Neutrophil (primary cell): Measurements from ENCODE around the gene TMPRSS11F.

Experiments used
- H3K27ac ChIP-seq: fragments of 200-600 bp; sonication (generic); 2 replicates; pipeline ENCODE4 v1.5.1; 2016; ENCODE audit warnings: mild to moderate bottlenecking, moderate library complexity
- H3K27me3 ChIP-seq: fragments of 200-600 bp; sonication (generic); 2 replicates; pipeline ENCODE4 v1.6.0; 2016; ENCODE audit warnings: mild to moderate bottlenecking
- H3K36me3 ChIP-seq: fragments of 200-600 bp; sonication (generic); 2 replicates; pipeline ENCODE4 v1.5.1; 2017
- H3K4me1 ChIP-seq, 2 experiments: fragments of 200-600 bp in 1 of 2; sonication (generic) in 1 of 2; 1 replicate in 1 of 2; 2 replicates in 1 of 2; pipeline versions ENCODE4 v1.5.1 to v1.6.1; 2013 to 2016; ENCODE audit warnings: low read depth in 1 of 2, low read length in 1 of 2, mild to moderate bottlenecking in 1 of 2, moderate library complexity in 1 of 2; ENCODE audit not compliant: control insufficient read depth in 1 of 2, insufficient read depth in 1 of 2
- H3K4me3 ChIP-seq, 2 experiments: fragments of 200-600 bp in 1 of 2; sonication (generic) in 1 of 2; 1 replicate in 1 of 2; 2 replicates in 1 of 2; pipeline ENCODE4 v1.5.1; 2013 to 2016; ENCODE audit warnings: low read depth in 1 of 2, low read length in 1 of 2, mild to moderate bottlenecking in 1 of 2, moderate library complexity in 1 of 2
- H3K9me3 ChIP-seq: fragments of 200-600 bp; sonication (generic); 2 replicates; pipeline ENCODE4 v1.5.1; 2016
- CTCF ChIP-seq: fragments of 200-600 bp; sonication (generic); IDR thresholded peaks from 2 replicates; pipeline ENCODE4 v1.5.1; 2016; ENCODE audit warnings: antibody characterized with exemption

TMPRSS11F gene

GRCh38 chr4:68147079-68147478, 17.4 kb upstream of the TMPRSS11F start:
- no peaks in the 10 kb centered on the region for H3K4me1 ChIP-seq
- H3K27me3 ChIP-seq: no peaks in the 10 kb centered on the region
- H3K27ac ChIP-seq: no peak overlapping the region
- no peak for TF ChIP-seq CTCF
- H3K9me3 ChIP-seq: no peaks in the 10 kb centered on the region
- H3K4me3 ChIP-seq: no peak overlapping the region
- H3K36me3 ChIP-seq: no peaks in the 10 kb centered on the region

GRCh38 chr4:68145261-68145660, 15.6 kb upstream of the TMPRSS11F start:
- H3K4me3 ChIP-seq: no peak overlapping the region
- H3K4me1 ChIP-seq: no peaks in the 10 kb centered on the region
- no peaks in the 10 kb centered on the region for H3K36me3 ChIP-seq
- H3K27me3 ChIP-seq: no peaks in the 10 kb centered on the region
- TF ChIP-seq CTCF: no peak
- H3K9me3 ChIP-seq: no peaks in the 10 kb centered on the region
- H3K27ac ChIP-seq: no peak overlapping the region

- no peaks in the 10 kb centered on the region for H3K27me3 ChIP-seq
- no peak for TF ChIP-seq CTCF
- no peak overlapping the region for H3K4me3 ChIP-seq
These were observed 12.2 kb upstream of the TMPRSS11F start for GRCh38 chr4:68141852-68142251.

GRCh38 chr4:68132342-68132741, 2.7 kb upstream of the TMPRSS11F start:
- no peak overlapping the region for H3K27ac ChIP-seq
- H3K27me3 ChIP-seq: no peaks in the 10 kb centered on the region
- no peak overlapping the region for H3K4me3 ChIP-seq
- H3K9me3 ChIP-seq: no peaks in the 10 kb centered on the region
- no peaks in the 10 kb centered on the region for H3K36me3 ChIP-seq
- TF ChIP-seq CTCF: no peak
- H3K4me1 ChIP-seq: no peaks in the 10 kb centered on the region

More at GRCh38 chr4:68141852-68142251, 12.2 kb upstream of the TMPRSS11F start:
- Histone ChIP-seq H3K4me1 (no peaks in the 10 kb centered on the region), H3K9me3 (no peaks in the 10 kb centered on the region), H3K36me3 (no peaks in the 10 kb centered on the region), H3K27ac (no peak overlapping the region)

GRCh38 chr4:68124262-68124661, 5.4 kb downstream of the TMPRSS11F start:
- H3K27me3 ChIP-seq: no peaks in the 10 kb centered on the region
- no peaks in the 10 kb centered on the region for H3K9me3 ChIP-seq
- H3K36me3 ChIP-seq: no peaks in the 10 kb centered on the region
- H3K4me1 ChIP-seq: no peaks in the 10 kb centered on the region
- H3K27ac ChIP-seq: no peak overlapping the region
- TF ChIP-seq CTCF: no peak
- no peak overlapping the region for H3K4me3 ChIP-seq

DNA sequence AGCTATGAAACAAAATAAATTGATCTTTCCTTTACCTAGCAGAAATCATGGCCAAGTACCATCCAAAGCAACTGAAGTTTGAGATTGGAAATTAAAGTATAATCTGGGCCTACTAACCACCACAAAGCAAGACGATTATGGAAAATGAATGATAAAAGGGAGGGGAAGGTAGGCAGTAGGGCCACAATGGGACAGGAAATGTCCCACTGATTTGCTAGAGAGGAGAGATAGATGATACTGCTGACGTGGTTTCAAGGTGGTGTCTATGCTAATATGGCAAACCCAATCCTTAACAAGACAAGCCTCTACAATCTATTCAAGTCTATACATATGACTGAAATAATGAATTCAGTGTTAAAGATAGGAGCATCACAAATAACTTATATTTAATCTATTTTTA, 6.1 kb downstream of the TMPRSS11F start:
- no peak overlapping the region for H3K27ac ChIP-seq
- no peak overlapping the region for H3K4me3 ChIP-seq
- H3K4me1 ChIP-seq: no peaks in the 10 kb centered on the region
- H3K9me3 ChIP-seq: no peaks in the 10 kb centered on the region
- no peaks in the 10 kb centered on the region for H3K36me3 ChIP-seq
- H3K27me3 ChIP-seq: no peaks in the 10 kb centered on the region
- TF ChIP-seq CTCF: no peak
